AG09309 (cell line): Measurements from ENCODE around the gene SNRNP200.

Experiments used
- DNase-seq: peaks from one replicate; pipeline ENCODE4 v3.0.0-alpha.2; 2010; ENCODE audit warnings: low read depth
- H3K4me3 ChIP-seq: 2 replicates; pipeline ENCODE4 v1.5.1; 2011; ENCODE audit warnings: mild to moderate bottlenecking, low read depth, low read length, moderate library complexity; ENCODE audit not compliant: control insufficient read depth
- TF ChIP-seq, protein P1 (sequence below): IDR thresholded peaks from 2 replicates; pipeline ENCODE4 v1.5.1; 2011; ENCODE audit warnings: mild to moderate bottlenecking, low read depth, low read length, inconsistent platforms; ENCODE audit not compliant: insufficient read depth, control insufficient read depth; ENCODE audit errors: missing control alignments

SNRNP200 gene

DNA sequence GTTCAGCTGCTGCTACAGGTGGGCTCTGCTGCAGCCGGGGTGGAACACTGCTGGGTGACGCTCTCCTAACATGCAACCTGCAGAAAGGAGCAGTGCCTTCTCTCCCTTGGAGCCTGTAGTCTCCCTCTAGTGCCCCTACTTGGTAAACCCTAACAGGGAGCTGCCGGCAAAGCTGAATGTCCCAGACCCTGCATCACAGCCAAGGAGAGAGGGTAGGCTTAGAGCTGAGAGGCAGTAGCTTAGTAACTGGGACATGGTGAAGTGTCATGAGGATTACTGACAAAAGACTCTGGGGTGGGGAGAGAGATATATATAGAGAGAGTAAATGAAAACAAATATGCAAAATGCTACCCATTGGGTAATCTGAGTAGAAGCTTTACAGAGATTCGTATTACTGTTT is 40.1 kb upstream of the SNRNP200 start:
- DNase-seq, result no peak
- H3K4me3 ChIP-seq, result no peak overlapping the region
- TF ChIP-seq, protein P1, sequence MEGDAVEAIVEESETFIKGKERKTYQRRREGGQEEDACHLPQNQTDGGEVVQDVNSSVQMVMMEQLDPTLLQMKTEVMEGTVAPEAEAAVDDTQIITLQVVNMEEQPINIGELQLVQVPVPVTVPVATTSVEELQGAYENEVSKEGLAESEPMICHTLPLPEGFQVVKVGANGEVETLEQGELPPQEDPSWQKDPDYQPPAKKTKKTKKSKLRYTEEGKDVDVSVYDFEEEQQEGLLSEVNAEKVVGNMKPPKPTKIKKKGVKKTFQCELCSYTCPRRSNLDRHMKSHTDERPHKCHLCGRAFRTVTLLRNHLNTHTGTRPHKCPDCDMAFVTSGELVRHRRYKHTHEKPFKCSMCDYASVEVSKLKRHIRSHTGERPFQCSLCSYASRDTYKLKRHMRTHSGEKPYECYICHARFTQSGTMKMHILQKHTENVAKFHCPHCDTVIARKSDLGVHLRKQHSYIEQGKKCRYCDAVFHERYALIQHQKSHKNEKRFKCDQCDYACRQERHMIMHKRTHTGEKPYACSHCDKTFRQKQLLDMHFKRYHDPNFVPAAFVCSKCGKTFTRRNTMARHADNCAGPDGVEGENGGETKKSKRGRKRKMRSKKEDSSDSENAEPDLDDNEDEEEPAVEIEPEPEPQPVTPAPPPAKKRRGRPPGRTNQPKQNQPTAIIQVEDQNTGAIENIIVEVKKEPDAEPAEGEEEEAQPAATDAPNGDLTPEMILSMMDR, result peak; percentile 16

DNA sequence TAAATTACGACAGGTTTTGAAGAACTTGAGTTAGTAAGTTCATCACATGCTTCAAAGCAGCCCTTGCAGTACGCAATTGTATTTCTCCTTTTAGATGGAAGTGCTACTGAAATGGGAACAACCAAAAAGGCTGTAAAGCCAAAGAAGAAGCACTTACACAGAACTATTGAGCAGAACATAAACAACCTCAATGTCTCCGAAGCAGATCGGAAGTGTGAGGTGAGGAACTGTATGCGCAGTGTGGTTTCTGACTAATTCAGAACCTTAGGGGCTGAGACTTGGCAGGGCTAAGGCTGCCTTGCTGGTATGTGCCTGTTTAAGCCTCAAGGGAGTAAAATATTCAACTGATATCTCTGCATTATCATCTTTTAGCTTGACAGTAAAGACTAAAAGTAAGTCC is 38.7 kb upstream of the SNRNP200 start:
- no peak overlapping the region for H3K4me3 ChIP-seq
- TF ChIP-seq, protein P1, result no peak
- no peak for DNase-seq

DNA sequence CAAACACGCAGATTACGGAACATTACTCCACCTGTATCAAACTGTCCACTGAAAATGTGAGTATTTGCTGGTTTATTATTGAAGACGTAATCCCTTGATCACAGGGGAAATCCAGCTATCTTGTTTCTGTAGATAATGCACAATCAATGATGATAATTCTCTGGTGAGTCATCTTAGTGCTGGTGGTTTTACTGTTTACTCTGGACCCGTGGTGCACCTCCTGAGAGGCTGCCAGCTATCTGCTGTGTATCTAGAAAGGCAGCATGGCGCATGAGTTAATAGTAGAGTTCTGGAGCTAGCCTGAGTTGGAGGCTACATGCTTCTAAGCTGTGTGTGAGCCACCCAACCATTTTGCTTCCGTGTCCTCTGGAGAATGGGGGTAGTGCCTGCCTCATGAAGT is 36.7 kb upstream of the SNRNP200 start:
- TF ChIP-seq, protein P1, result no peak
- no peak for DNase-seq
- no peak overlapping the region for H3K4me3 ChIP-seq

DNA sequence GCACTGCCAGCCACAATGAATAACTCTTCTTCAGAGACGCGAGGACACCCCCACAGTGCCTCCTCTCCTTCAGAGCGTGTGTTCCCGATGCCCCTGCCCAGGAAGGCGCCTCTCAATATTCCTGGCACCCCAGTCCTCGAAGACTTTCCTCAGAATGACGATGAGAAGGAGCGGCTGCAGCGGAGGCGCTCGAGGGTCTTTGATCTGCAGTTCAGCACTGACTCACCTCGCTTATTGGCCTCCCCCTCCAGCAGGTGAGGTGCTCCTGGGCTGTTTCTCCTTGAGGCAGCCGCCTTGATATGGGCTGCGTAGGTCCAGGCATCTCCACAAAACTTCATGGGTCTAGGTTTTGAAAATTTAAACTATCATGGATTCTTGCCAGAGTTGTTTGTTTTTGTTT is 36.3 kb upstream of the SNRNP200 start:
- no peak for DNase-seq
- no peak overlapping the region for H3K4me3 ChIP-seq
- TF ChIP-seq, protein P1, result no peak

DNA sequence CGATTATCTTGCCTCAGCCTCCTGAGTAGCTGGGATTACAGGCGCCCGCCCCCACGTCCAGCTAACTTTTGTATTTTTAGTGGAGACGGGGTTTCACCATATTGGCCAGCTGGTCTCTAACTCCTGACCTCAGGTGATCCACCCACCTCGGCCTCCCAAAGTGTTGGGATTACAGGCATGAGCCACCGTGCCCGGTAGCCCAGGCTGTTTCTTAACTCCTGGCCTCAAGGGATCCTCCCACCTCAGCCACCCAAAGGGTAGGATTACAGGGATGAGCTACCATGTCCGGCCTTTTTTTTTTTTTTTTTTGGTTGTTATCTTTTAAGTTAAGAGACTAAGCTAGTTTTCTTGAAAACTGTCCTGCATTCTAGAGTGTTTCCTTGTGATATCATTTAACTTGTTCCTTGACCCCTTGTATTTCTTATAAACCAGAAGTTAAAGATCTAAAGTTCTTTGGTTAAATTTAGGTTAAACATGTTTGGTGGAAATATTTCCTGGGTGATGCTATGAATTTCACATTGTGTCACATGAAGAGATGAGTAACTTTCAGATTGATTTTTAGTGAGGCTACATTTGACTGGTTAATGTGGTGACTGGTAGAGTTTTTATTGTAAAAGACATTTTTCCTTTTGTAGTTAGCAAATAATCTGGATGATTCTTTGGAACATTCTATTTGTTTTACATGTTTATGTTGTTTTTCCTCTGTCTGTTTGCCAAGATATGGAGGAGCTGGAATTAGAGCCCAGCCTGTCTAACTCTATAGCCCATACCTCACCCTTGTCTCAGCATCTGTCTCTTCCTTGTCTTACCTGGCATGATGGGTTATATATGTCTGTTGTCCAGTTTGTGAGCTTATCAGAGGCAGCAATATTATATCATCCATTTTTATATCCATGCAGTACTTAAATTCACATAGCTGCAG is 35.4 kb upstream of the SNRNP200 start:
- TF ChIP-seq, protein P1, result no peak
- H3K4me3 ChIP-seq, result no peak overlapping the region
- DNase-seq, result no peak

DNA sequence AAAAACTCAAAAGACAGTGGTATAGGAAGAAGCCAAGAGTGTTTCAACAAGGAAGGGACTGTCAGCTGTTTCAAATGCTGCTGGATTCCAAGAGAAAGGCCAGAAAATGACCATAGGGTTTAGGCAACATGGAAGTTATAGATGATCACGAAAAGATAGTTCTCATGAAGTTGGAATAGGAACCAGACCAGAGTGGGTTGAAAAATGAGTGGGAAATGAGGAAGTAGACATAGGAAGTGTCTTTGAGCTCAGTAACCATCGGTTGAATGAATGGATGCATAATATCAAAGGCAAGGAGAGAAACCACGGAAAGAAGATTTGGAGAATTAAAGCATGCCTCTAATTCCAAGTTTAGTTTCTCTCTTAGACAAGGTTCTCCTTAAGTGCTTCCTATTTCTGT is 31.5 kb upstream of the SNRNP200 start:
- H3K4me3 ChIP-seq, result no peak overlapping the region
- DNase-seq, result no peak
- TF ChIP-seq, protein P1, result no peak
